Dermis microvascular lymphatic vessel endothelial cell (primary cell): ENCODE measurements around the gene ABCG2. TPM values are rescaled to one million over a fixed set of nuclear protein-coding genes. Genes with fewer than 3 reads are reported as not detected.

Experiments
- DNase-seq, 2 donors: peaks; one replicate each; pipeline versions ENCODE4 v3.0.0 to v3.0.0-alpha.2; 2010; ENCODE audit warnings: low read depth in 2 of 2
- total RNA-seq: library from RNA; depleted of rRNA; stranded (reverse); fragments of >200 nt; gene quantifications from 2 replicates; pipeline ENCODE4 v1.2.1, GENCODE V29; 2014

Gene ABCG2
- 11.6 and 13.6 TPM in 2 replicates for total RNA-seq

GRCh38 chr4:88158489-88159228 lies at the start of gene ABCG2:
ABCG2 (minus strand) TSS chr4:88158639; CDS start chr4:88139995, 18,644 bp downstream.
- peak in 1 of 2 donors; percentile 62 for DNase-seq

GRCh38 chr4:88208156-88208555 lies 49.7 kb upstream of the ABCG2 start:
- DNase-seq: no peak

- no peak for DNase-seq
Observed at GRCh38 chr4:88207171-88207570, 48.7 kb upstream of the ABCG2 start.

GRCh38 chr4:88204882-88205281 lies 46.4 kb upstream of the ABCG2 start:
- peak in 1 of 2 donors; percentile 86 for DNase-seq

- DNase-seq: no peak
Observed at GRCh38 chr4:88202443-88202842, 44.0 kb upstream of the ABCG2 start.

GRCh38 chr4:88200186-88200585 lies 41.7 kb upstream of the ABCG2 start:
- no peak for DNase-seq

- no peak for DNase-seq
Observed at GRCh38 chr4:88196523-88197185, 38.2 kb upstream of the ABCG2 start.

- no peak for DNase-seq
Observed at GRCh38 chr4:88196013-88196365, 37.5 kb upstream of the ABCG2 start.

GRCh38 chr4:88195328-88196012 lies 37.0 kb upstream of the ABCG2 start:
- DNase-seq: no peak

GRCh38 chr4:88191404-88191803 lies 33.0 kb upstream of the ABCG2 start:
- DNase-seq: no peak

GRCh38 chr4:88189881-88190585 lies 31.6 kb upstream of the ABCG2 start:
- no peak for DNase-seq

GRCh38 chr4:88189418-88189738 lies 30.9 kb upstream of the ABCG2 start:
- DNase-seq: no peak

GRCh38 chr4:88188738-88189417 lies 30.4 kb upstream of the ABCG2 start:
- no peak for DNase-seq

GRCh38 chr4:88187766-88188165 lies 29.3 kb upstream of the ABCG2 start:
- DNase-seq: no peak

- DNase-seq: no peak
Observed at GRCh38 chr4:88185906-88186305, 27.5 kb upstream of the ABCG2 start.

GRCh38 chr4:88179261-88179660 lies 20.8 kb upstream of the ABCG2 start:
- DNase-seq: no peak

- no peak for DNase-seq
Observed at GRCh38 chr4:88178626-88179231, 20.3 kb upstream of the ABCG2 start.

GRCh38 chr4:88177983-88178625 lies 19.7 kb upstream of the ABCG2 start:
- peak in 1 of 2 donors; percentile 41 for DNase-seq

- DNase-seq: no peak
Observed at GRCh38 chr4:88172987-88173386, 14.5 kb upstream of the ABCG2 start.

GRCh38 chr4:88171206-88171605 lies 12.8 kb upstream of the ABCG2 start:
- no peak for DNase-seq

GRCh38 chr4:88169298-88169697 lies 10.9 kb upstream of the ABCG2 start:
- no peak for DNase-seq
